Measurements from ENCODE around the gene RBM5. TPM values are rescaled to one million over a fixed set of nuclear protein-coding genes. Genes with fewer than 3 reads are reported as not detected.

The RBM5 gene
- total RNA-seq, 1 experiment from 2014 or later: 89.1 TPM

GRCh38 chr3:50126287-50127211 is 37.8 kb downstream of the RBM5 start:
- no peaks in the 10 kb centered on the region for H3K79me2 ChIP-seq (ENCODE audit: insufficient read depth, low read length)
- ChIA-PET RAD21 (ENCODE audit: low non-redundant PET in 1 of 2, low total read pairs in 2 of 2, uncharacterized antibody in 2 of 2, unreplicated experiment in 2 of 2) (no interaction called here), POLR2A (no interaction called here), CTCF (no interaction called here)
- DNase-seq (ENCODE audit: low read depth, low spot score) (no peak), ATAC-seq (no peak)
- no peaks in the 10 kb centered on the region for H3K9me3 ChIP-seq (ENCODE audit: control insufficient read depth in 1 of 2, insufficient read depth in 1 of 2, low read depth in 1 of 2, low read length in 2 of 2)
- no peak overlapping the region for H3K4me3 ChIP-seq (replicated peaks in 1 of 2; ENCODE audit: low read depth in 1 of 2, low read length in 2 of 2)
- no peaks in the 10 kb centered on the region for H3K36me3 ChIP-seq (ENCODE audit: control insufficient read depth in 1 of 2, insufficient read depth in 2 of 2, low read length in 2 of 2)
- H4K20me1 ChIP-seq (ENCODE audit: insufficient read depth): no peaks in the 10 kb centered on the region
- TF ChIP-seq ZNF274 (IDR thresholded peaks at IDR 0.05; ENCODE audit: low read depth, low read length) (no peak), EZH2phosphoT487 (IDR thresholded peaks at IDR 0.05; ENCODE audit: borderline replicate concordance) (no peak), ATF3 (IDR thresholded peaks at IDR 0.05) (no peak), YY1 (IDR thresholded peaks at IDR 0.05; ENCODE audit: extremely low read depth, insufficient replicate concordance, low read depth, low read length) (no peak), SP1 (IDR thresholded peaks at IDR 0.05; ENCODE audit: low read depth) (no peak), JUND (IDR thresholded peaks at IDR 0.05) (no peak), CBX3 (IDR thresholded peaks at IDR 0.05; ENCODE audit: low read depth) (no peak), FOSL1 (IDR thresholded peaks at IDR 0.05; ENCODE audit: low read depth) (no peak), MAX (IDR thresholded peaks at IDR 0.05) (no peak), ELF1 (IDR thresholded peaks at IDR 0.05; ENCODE audit: borderline replicate concordance, low read depth) (no peak), SRF (IDR thresholded peaks at IDR 0.05; ENCODE audit: low read depth) (no peak), CEBPB (IDR thresholded peaks at IDR 0.05; ENCODE audit: low read depth) (no peak), TCF7L2 (IDR thresholded peaks at IDR 0.05; ENCODE audit: borderline replicate concordance, extremely low read depth, insufficient read depth, insufficient read length) (no peak), SIN3A (IDR thresholded peaks at IDR 0.05; ENCODE audit: low read depth) (no peak), EGR1 (IDR thresholded peaks at IDR 0.05; ENCODE audit: low read depth) (no peak), POLR2AphosphoS5 (IDR thresholded peaks at IDR 0.05; ENCODE audit: low read depth, low read length) (no peak)
- TF ChIP-seq, protein P1, sequence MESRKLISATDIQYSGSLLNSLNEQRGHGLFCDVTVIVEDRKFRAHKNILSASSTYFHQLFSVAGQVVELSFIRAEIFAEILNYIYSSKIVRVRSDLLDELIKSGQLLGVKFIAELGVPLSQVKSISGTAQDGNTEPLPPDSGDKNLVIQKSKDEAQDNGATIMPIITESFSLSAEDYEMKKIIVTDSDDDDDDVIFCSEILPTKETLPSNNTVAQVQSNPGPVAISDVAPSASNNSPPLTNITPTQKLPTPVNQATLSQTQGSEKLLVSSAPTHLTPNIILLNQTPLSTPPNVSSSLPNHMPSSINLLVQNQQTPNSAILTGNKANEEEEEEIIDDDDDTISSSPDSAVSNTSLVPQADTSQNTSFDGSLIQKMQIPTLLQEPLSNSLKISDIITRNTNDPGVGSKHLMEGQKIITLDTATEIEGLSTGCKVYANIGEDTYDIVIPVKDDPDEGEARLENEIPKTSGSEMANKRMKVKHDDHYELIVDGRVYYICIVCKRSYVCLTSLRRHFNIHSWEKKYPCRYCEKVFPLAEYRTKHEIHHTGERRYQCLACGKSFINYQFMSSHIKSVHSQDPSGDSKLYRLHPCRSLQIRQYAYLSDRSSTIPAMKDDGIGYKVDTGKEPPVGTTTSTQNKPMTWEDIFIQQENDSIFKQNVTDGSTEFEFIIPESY (IDR thresholded peaks at IDR 0.05; ENCODE audit: extremely low read depth, insufficient replicate concordance, low read length): no peak
- TF ChIP-seq, protein P2, sequence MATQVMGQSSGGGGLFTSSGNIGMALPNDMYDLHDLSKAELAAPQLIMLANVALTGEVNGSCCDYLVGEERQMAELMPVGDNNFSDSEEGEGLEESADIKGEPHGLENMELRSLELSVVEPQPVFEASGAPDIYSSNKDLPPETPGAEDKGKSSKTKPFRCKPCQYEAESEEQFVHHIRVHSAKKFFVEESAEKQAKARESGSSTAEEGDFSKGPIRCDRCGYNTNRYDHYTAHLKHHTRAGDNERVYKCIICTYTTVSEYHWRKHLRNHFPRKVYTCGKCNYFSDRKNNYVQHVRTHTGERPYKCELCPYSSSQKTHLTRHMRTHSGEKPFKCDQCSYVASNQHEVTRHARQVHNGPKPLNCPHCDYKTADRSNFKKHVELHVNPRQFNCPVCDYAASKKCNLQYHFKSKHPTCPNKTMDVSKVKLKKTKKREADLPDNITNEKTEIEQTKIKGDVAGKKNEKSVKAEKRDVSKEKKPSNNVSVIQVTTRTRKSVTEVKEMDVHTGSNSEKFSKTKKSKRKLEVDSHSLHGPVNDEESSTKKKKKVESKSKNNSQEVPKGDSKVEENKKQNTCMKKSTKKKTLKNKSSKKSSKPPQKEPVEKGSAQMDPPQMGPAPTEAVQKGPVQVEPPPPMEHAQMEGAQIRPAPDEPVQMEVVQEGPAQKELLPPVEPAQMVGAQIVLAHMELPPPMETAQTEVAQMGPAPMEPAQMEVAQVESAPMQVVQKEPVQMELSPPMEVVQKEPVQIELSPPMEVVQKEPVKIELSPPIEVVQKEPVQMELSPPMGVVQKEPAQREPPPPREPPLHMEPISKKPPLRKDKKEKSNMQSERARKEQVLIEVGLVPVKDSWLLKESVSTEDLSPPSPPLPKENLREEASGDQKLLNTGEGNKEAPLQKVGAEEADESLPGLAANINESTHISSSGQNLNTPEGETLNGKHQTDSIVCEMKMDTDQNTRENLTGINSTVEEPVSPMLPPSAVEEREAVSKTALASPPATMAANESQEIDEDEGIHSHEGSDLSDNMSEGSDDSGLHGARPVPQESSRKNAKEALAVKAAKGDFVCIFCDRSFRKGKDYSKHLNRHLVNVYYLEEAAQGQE (IDR thresholded peaks at IDR 0.05; ENCODE audit: low read depth): no peak
- H3K9me2 ChIP-seq (ENCODE audit: insufficient read depth): no peaks in the 10 kb centered on the region
- H3K9ac ChIP-seq (ENCODE audit: low read length): no peak overlapping the region
- no peaks in the 10 kb centered on the region for H3K4me1 ChIP-seq (ENCODE audit: control insufficient read depth in 1 of 2, insufficient read depth in 2 of 2, low read length in 2 of 2)
- H3K4me2 ChIP-seq (ENCODE audit: low read length): no peak overlapping the region
- no peak overlapping the region for H3K27ac ChIP-seq (ENCODE audit: low read depth, low read length)
- no peaks in the 10 kb centered on the region for H3K27me3 ChIP-seq (ENCODE audit: insufficient read depth, low read length)
- BruUV-seq (replicated peaks): no TSS peak
- intact Hi-C loops (cut with micrococcal nuclease): no loop called here
- no peak overlapping the region for H2AFZ ChIP-seq (ENCODE audit: low read depth, low read length, poor library complexity, severe bottlenecking)
